WTC11 (cell line): ENCODE results near the gene FAM167B. TPM values are rescaled to one million over a fixed set of nuclear protein-coding genes. Genes with fewer than 3 reads are reported as not detected.

ENCODE experiments used
- ATAC-seq: fragments of 200-7000 bp; cut with Tn5 transposase; 2 replicates; pipeline ENCODE4 v1.10.0; 2021; ENCODE audit warnings: mild to moderate bottlenecking, moderate library complexity
- CTCF ChIA-PET: fragments of 300-600 bp; sonication (Branson Sonifier 250); formaldehyde crosslinking; loops from one replicate; lab custom pipeline; 2021; ENCODE audit warnings: antibody characterized with exemption; lab: Charles Lee
- POLR2A ChIA-PET: fragments of 350-600 bp; sonication (Branson Sonifier 250); formaldehyde crosslinking; loops from one replicate; lab custom pipeline; 2021; ENCODE audit warnings: antibody characterized with exemption; lab: Charles Lee
- DNase-seq: peaks from one replicate; pipeline ENCODE4 v3.0.0; 2021; ENCODE audit warnings: low spot score
- H3K27ac Mint-ChIP-seq: 2 replicates; pipeline ENCODE4 v1.8.0; 2021; ENCODE audit warnings: mixed read lengths
- H3K27me3 Mint-ChIP-seq: 2 replicates; pipeline ENCODE4 v1.8.0; 2021; ENCODE audit warnings: low read depth, mild to moderate bottlenecking, moderate library complexity, mixed read lengths
- H3K36me3 Mint-ChIP-seq: 2 replicates; pipeline ENCODE4 v1.8.0; 2021; ENCODE audit warnings: mixed read lengths
- H3K4me1 Mint-ChIP-seq: 2 replicates; pipeline ENCODE4 v1.8.0; 2022; ENCODE audit warnings: mixed read lengths
- H3K4me3 Mint-ChIP-seq: 2 replicates; pipeline ENCODE4 v1.8.0; 2021; ENCODE audit warnings: mild to moderate bottlenecking, moderate library complexity, mixed read lengths
- H3K9me3 Mint-ChIP-seq: 2 replicates; pipeline ENCODE4 v1.8.0; 2021; ENCODE audit warnings: mixed read lengths
- ATF2 ChIP-seq: sonication (generic); formaldehyde crosslinking; IDR thresholded peaks from 2 replicates; pipeline ENCODE4 v1.8.1; 2022; ENCODE audit warnings: low read depth, missing genetic modification reagents, borderline replicate concordance
- CREB1 ChIP-seq: sonication (generic); formaldehyde crosslinking; IDR thresholded peaks from 2 replicates; pipeline ENCODE4 v1.8.0; 2023; ENCODE audit warnings: mild to moderate bottlenecking, missing genetic modification reagents
- CTCF ChIP-seq: fragments of 200-600 bp; IDR thresholded peaks from 2 replicates; pipeline ENCODE4 v1.8.0; 2022; ENCODE audit warnings: antibody characterized with exemption
- ETV6 ChIP-seq: sonication (generic); formaldehyde crosslinking; IDR thresholded peaks from 2 replicates; pipeline ENCODE4 v1.8.1; 2022; ENCODE audit warnings: mild to moderate bottlenecking, missing genetic modification reagents
- FOXP4 ChIP-seq: sonication (generic); formaldehyde crosslinking; IDR thresholded peaks from 2 replicates; pipeline ENCODE4 v1.8.0; 2022; ENCODE audit warnings: mild to moderate bottlenecking, missing genetic modification reagents
- IRF2 ChIP-seq: sonication (generic); formaldehyde crosslinking; IDR thresholded peaks from 2 replicates; pipeline ENCODE4 v1.8.0; 2022; ENCODE audit warnings: low read depth, missing genetic modification reagents, borderline replicate concordance
- JAZF1 ChIP-seq: fragments of 250-450 bp; sonication (Bioruptor Pico); IDR thresholded peaks from 2 replicates; pipeline ENCODE4 v1.9.0; 2021; ENCODE audit warnings: moderate library complexity, mild to moderate bottlenecking, inconsistent platforms
- RELA ChIP-seq: sonication (generic); formaldehyde crosslinking; IDR thresholded peaks from 2 replicates; pipeline ENCODE4 v1.8.1; 2022; ENCODE audit warnings: missing genetic modification reagents, mild to moderate bottlenecking, borderline replicate concordance
- SP1 ChIP-seq: sonication (generic); formaldehyde crosslinking; conservative IDR thresholded peaks from 2 replicates; pipeline ENCODE4 v1.8.1; 2022; ENCODE audit warnings: missing genetic modification reagents
- TEAD1 ChIP-seq: sonication (generic); formaldehyde crosslinking; IDR thresholded peaks from 2 replicates; pipeline ENCODE4 v1.8.0; 2022; ENCODE audit warnings: mild to moderate bottlenecking, missing genetic modification reagents
- TEAD4 ChIP-seq: sonication (generic); formaldehyde crosslinking; IDR thresholded peaks from 2 replicates; pipeline ENCODE4 v1.8.0; 2022; ENCODE audit warnings: mild to moderate bottlenecking, missing genetic modification reagents
- USF1 ChIP-seq: sonication (generic); formaldehyde crosslinking; IDR thresholded peaks from 2 replicates; pipeline ENCODE4 v1.8.0; 2022; ENCODE audit warnings: mild to moderate bottlenecking, missing genetic modification reagents
- ZBTB43 ChIP-seq: sonication (generic); formaldehyde crosslinking; IDR thresholded peaks from 2 replicates; pipeline ENCODE4 v1.8.1; 2023; ENCODE audit warnings: mild to moderate bottlenecking, missing genetic modification reagents
- ZNF396 ChIP-seq: fragments of 250-450 bp; sonication (Bioruptor Pico); IDR thresholded peaks from 2 replicates; pipeline ENCODE4 v1.8.0; 2021; ENCODE audit warnings: mild to moderate bottlenecking, moderate library complexity, borderline replicate concordance
- total RNA-seq: library from RNA; stranded (reverse); gene quantifications from 3 replicates; pipeline ENCODE4 v1.2.3, GENCODE V29; 2021

The FAM167B gene
- total RNA-seq, 1 experiment from 2014 or later, result 5.4 TPM

- TF ChIP-seq IRF2 (CRISPR knock-in tag) (no peak), FOXP4 (CRISPR knock-in tag) (no peak), ETV6 (CRISPR knock-in tag) (no peak), CREB1 (CRISPR knock-in tag) (no peak), TEAD4 (CRISPR knock-in tag) (no peak), RELA (CRISPR knock-in tag) (no peak), TEAD1 (CRISPR knock-in tag) (no peak), JAZF1 (CRISPR knock-in tag) (no peak), ZNF396 (CRISPR knock-in tag) (no peak), USF1 (CRISPR knock-in tag) (no peak), ATF2 (CRISPR knock-in tag) (no peak)
These were observed 22.7 kb downstream of the FAM167B start (continued) for GRCh38 chr1:32269744-32270143.

GRCh38 chr1:32272557-32273390, 25.8 kb downstream of the FAM167B start:
- H3K27ac Mint-ChIP-seq, result peak overlapping the region; percentile 91
- H3K36me3 Mint-ChIP-seq, result peaks cover 6% of the 10 kb centered on the region
- DNase-seq (no peak), ATAC-seq (no peak)
- no peaks in the 10 kb centered on the region for H3K27me3 Mint-ChIP-seq
- no peak overlapping the region for H3K4me3 Mint-ChIP-seq
- TF ChIP-seq ZBTB43 (CRISPR knock-in tag) (peak; percentile 65; the same call in 1 of the 2 replicates), SP1 (no peak), CTCF (no peak)
- peaks cover 38% of the 10 kb centered on the region for H3K4me1 Mint-ChIP-seq
- ChIA-PET POLR2A (interaction anchor here (2.8 kb wide), 2 partner anchors 23 to 32 kb away, joined by 16 read pairs; no protein-coding TSS in a partner anchor), CTCF (interaction anchor here (1.0 to 4.0 kb wide), 4 partner anchors 24 to 163 kb away, joined by 3 to 39 read pairs (median 16); no protein-coding TSS in a partner anchor)
- H3K9me3 Mint-ChIP-seq, result no peaks in the 10 kb centered on the region
